Measurements from ENCODE around the gene FOLR1.

Gene FOLR1

DNA sequence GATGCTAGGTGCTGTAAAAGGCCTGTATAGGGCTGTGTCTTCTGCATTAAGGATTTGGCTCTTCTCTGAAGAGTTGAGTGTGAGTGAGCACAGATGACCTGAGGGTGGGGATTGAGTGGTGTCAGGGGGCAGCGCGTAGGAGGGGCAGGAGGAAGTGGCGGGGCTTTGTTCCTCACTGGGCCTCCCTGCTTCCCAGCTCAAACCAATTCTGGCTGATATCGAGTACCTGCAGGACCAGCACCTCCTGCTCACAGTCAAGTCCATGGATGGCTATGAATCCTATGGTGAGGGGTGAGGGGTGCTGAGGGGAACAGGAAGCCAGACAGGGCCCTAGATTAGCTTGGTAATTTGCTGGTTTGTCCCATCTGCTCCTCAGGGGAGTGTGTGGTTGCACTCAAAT is 43.0 kb downstream of the FOLR1 start:
- Histone ChIP-seq H3K27ac (replicated peaks) (no peak overlapping the region), H3K27me3 (ENCODE audit: insufficient read depth, poor library complexity, severe bottlenecking) (peaks cover 6% of the 10 kb centered on the region), H3K4me3 (replicated peaks; ENCODE audit: insufficient read depth, low read length) (no peak overlapping the region)
- no peak for TF ChIP-seq POLR2AphosphoS5 (IDR thresholded peaks at IDR 0.05; ENCODE audit: low read depth)
- no peak for DNase-seq (ENCODE audit: low read depth in 1 of 2, low spot score in 1 of 2)

DNA sequence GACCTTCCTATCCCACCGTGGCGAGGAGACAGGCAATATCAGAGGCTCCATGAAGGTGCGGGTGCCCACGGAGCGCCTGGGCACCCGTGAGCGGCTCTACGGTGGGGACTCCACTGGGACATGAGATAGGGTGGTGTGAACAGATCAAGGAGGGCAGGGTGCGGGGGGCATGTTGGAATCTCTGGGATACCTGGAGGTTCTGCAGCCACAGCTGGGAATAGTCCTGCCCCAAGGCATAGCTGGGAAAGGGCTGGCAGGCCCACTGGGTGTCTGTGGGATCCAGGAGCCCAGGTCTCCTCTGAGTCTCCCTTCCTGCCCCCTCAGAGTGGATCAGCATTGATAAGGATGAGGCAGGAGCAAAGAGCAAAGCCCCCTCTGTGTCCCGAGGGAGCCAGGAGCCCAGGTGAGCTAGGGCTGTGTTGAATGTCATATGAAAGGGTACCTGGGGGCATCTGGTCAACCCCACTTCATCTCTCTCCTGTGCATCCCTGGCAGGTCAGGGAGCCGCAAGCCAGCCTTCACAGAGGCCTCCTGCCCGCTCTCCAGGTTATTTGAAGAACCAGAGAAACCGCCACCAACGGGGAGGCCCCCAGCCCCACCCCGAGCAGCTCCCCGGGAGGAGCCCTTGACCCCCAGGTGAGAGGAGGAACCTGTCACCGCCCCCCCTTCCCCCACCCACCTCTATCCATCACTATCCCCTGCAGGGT is 43.6 kb downstream of the FOLR1 start:
- DNase-seq (ENCODE audit: low read depth in 1 of 2, low spot score in 1 of 2): no peak
- no peak overlapping the region for H3K4me3 ChIP-seq (replicated peaks; ENCODE audit: insufficient read depth, low read length)
- no peak for TF ChIP-seq REST (IDR thresholded peaks at IDR 0.05; ENCODE audit: insufficient replicate concordance, low read depth)
- no peak for TF ChIP-seq SPI1 (IDR thresholded peaks at IDR 0.05; ENCODE audit: borderline replicate concordance, low read depth)
- no peak for TF ChIP-seq GABPA (IDR thresholded peaks at IDR 0.05; ENCODE audit: low read depth)
- no peak for TF ChIP-seq CTCF (IDR thresholded peaks at IDR 0.05; ENCODE audit: insufficient read depth, low read length)
- no peak for TF ChIP-seq POLR2AphosphoS5 (IDR thresholded peaks at IDR 0.05; ENCODE audit: low read depth)
- H3K27me3 ChIP-seq (ENCODE audit: insufficient read depth, poor library complexity, severe bottlenecking): peaks cover 12% of the 10 kb centered on the region
- no peak overlapping the region for H3K27ac ChIP-seq (replicated peaks)

GRCh38 chr11:72236083-72236697 is 44.2 kb downstream of the FOLR1 start:
- no peak overlapping the region for H3K27ac ChIP-seq (replicated peaks)
- no peak overlapping the region for H3K4me3 ChIP-seq (replicated peaks; ENCODE audit: insufficient read depth, low read length)
- no peak for DNase-seq (ENCODE audit: low read depth in 1 of 2, low spot score in 1 of 2)
- TF ChIP-seq REST (IDR thresholded peaks at IDR 0.05; ENCODE audit: insufficient replicate concordance, low read depth) (no peak), SPI1 (IDR thresholded peaks at IDR 0.05; ENCODE audit: borderline replicate concordance, low read depth) (no peak), CTCF (IDR thresholded peaks at IDR 0.05; ENCODE audit: insufficient read depth, low read length) (no peak), POLR2AphosphoS5 (IDR thresholded peaks at IDR 0.05; ENCODE audit: low read depth) (no peak), GABPA (IDR thresholded peaks at IDR 0.05; ENCODE audit: low read depth) (no peak)
- peaks cover 17% of the 10 kb centered on the region for H3K27me3 ChIP-seq (ENCODE audit: insufficient read depth, poor library complexity, severe bottlenecking)

GRCh38 chr11:72236774-72237111 is 44.8 kb downstream of the FOLR1 start:
- DNase-seq (ENCODE audit: low read depth in 1 of 2, low spot score in 1 of 2): no peak
- no peak for TF ChIP-seq SPI1 (IDR thresholded peaks at IDR 0.05; ENCODE audit: borderline replicate concordance, low read depth)
- no peak for TF ChIP-seq REST (IDR thresholded peaks at IDR 0.05; ENCODE audit: insufficient replicate concordance, low read depth)
- TF ChIP-seq CTCF (IDR thresholded peaks at IDR 0.05; ENCODE audit: insufficient read depth, low read length): no peak
- no peak for TF ChIP-seq POLR2AphosphoS5 (IDR thresholded peaks at IDR 0.05; ENCODE audit: low read depth)
- TF ChIP-seq GABPA (IDR thresholded peaks at IDR 0.05; ENCODE audit: low read depth): no peak
- no peak overlapping the region for H3K27ac ChIP-seq (replicated peaks)
- no peak overlapping the region for H3K4me3 ChIP-seq (replicated peaks; ENCODE audit: insufficient read depth, low read length)
- peaks cover 22% of the 10 kb centered on the region for H3K27me3 ChIP-seq (ENCODE audit: insufficient read depth, poor library complexity, severe bottlenecking)
